Measurements from ENCODE around the gene CCDC167.

CCDC167 gene

GRCh38 chr6:37435373-37435772, 64.3 kb downstream of the CCDC167 start:
- Histone ChIP-seq H3K4me3 (IDR thresholded peaks at IDR 0.05; ENCODE audit: insufficient read depth, low read depth, low read length) (no peak overlapping the region), H3K27ac (no peak overlapping the region), H3K36me3 (ENCODE audit: insufficient read depth) (no peaks in the 10 kb centered on the region), H4K20me1 (ENCODE audit: insufficient read depth) (no peaks in the 10 kb centered on the region), H3K4me1 (ENCODE audit: low read depth, poor library complexity, severe bottlenecking) (peaks cover 17% of the 10 kb centered on the region), H3K79me2 (ENCODE audit: insufficient read depth, low read depth) (peaks cover 21% of the 10 kb centered on the region; the same call in 1 of the 2 replicates), H3K27me3 (ENCODE audit: insufficient read depth, low read depth) (no peaks in the 10 kb centered on the region), H2AFZ (ENCODE audit: low read depth) (no peak overlapping the region), H3K4me2 (peak overlapping the region; percentile 84; the same call in 1 of the 2 replicates), H3K9ac (no peak overlapping the region)
- no peak for TF ChIP-seq CTCF (conservative IDR thresholded peaks at IDR 0.05; ENCODE audit: low read depth, low read length)

GRCh38 chr6:37433657-37434271, 65.9 kb downstream of the CCDC167 start:
- peak overlapping the region; percentile 84 for H3K4me2 ChIP-seq
- H3K79me2 ChIP-seq (ENCODE audit: insufficient read depth, low read depth), result peaks cover 21% of the 10 kb centered on the region; the same call in 1 of the 2 replicates
- TF ChIP-seq CTCF (conservative IDR thresholded peaks at IDR 0.05; ENCODE audit: low read depth, low read length), result no peak
- H3K27ac ChIP-seq, result peak overlapping the region; percentile 80
- no peaks in the 10 kb centered on the region for H4K20me1 ChIP-seq (ENCODE audit: insufficient read depth)
- peak overlapping the region; percentile 81 for H3K9ac ChIP-seq
- H3K4me3 ChIP-seq (IDR thresholded peaks at IDR 0.05; ENCODE audit: insufficient read depth, low read depth, low read length), result no peak overlapping the region
- H2AFZ ChIP-seq (ENCODE audit: low read depth), result peak overlapping the region; percentile 93
- H3K36me3 ChIP-seq (ENCODE audit: insufficient read depth), result no peaks in the 10 kb centered on the region
- H3K4me1 ChIP-seq (ENCODE audit: low read depth, poor library complexity, severe bottlenecking), result peaks cover 29% of the 10 kb centered on the region
- H3K27me3 ChIP-seq (ENCODE audit: insufficient read depth, low read depth), result no peaks in the 10 kb centered on the region

Measured in KMS-11 (cell line).